Endothelial cell of hepatic sinusoid (primary cell): Measurements from ENCODE around the gene PACSIN3.
"Not testable (repeated sequence)": the region's sequence is repeated elsewhere in the genome, so short reads cannot be mapped to it uniquely, and the experiment has no call there.

Experiments
- in situ Hi-C: cut with HindIII; loops from 2 replicates; pipeline ENCODE4 v1.10.0; 2017; ENCODE audit warnings: low sequenced_read_pairs

PACSIN3 gene

GRCh38 chr11:47186076-47186699 lies at the start of gene PACSIN3:
Gene PACSIN3, minus strand, starts transcription at chr11:47186434. Its CDS starts 3,707 bp downstream, at chr11:47182727.
- in situ Hi-C loops: no loop called here

- in situ Hi-C loops: no loop called here
Observed at GRCh38 chr11:47235163-47235562, 48.9 kb upstream of the PACSIN3 start.

GRCh38 chr11:47234669-47235100 lies 48.5 kb upstream of the PACSIN3 start:
- in situ Hi-C loops: loop anchor here (5.0 kb wide), 2 partner anchors 52 to 98 kb away; no protein-coding TSS in a partner anchor

GRCh38 chr11:47233989-47234668 lies 47.9 kb upstream of the PACSIN3 start:
- in situ Hi-C loops: loop anchor here (5.0 kb wide), 2 partner anchors 52 to 98 kb away; no protein-coding TSS in a partner anchor

GRCh38 chr11:47233051-47233450 lies 46.8 kb upstream of the PACSIN3 start:
- in situ Hi-C loops: loop anchor here (5.0 kb wide), 2 partner anchors 51 to 99 kb away; no protein-coding TSS in a partner anchor

- in situ Hi-C loops: no loop called here
Observed at GRCh38 chr11:47229161-47229560, 42.9 kb upstream of the PACSIN3 start.

- in situ Hi-C loops: no loop called here
Observed at GRCh38 chr11:47225552-47226400, 39.5 kb upstream of the PACSIN3 start.

GRCh38 chr11:47222696-47223095 lies 36.5 kb upstream of the PACSIN3 start:
- in situ Hi-C loops: no loop called here

- in situ Hi-C loops: no loop called here
Observed at GRCh38 chr11:47220401-47220821, 34.2 kb upstream of the PACSIN3 start.

GRCh38 chr11:47216121-47216798 lies 30.0 kb upstream of the PACSIN3 start:
- in situ Hi-C loops: no loop called here

GRCh38 chr11:47215366-47215910 lies 29.2 kb upstream of the PACSIN3 start:
- in situ Hi-C loops: no loop called here

- in situ Hi-C loops: no loop called here
Observed at GRCh38 chr11:47213950-47214565, 27.8 kb upstream of the PACSIN3 start.

- in situ Hi-C loops: no loop called here
Observed at GRCh38 chr11:47212938-47213337, 26.7 kb upstream of the PACSIN3 start.

GRCh38 chr11:47208628-47209027 lies 22.4 kb upstream of the PACSIN3 start:
- in situ Hi-C loops: no loop called here

- in situ Hi-C loops: not testable (repeated sequence)
Observed at GRCh38 chr11:47208008-47208552, 21.8 kb upstream of the PACSIN3 start.

- in situ Hi-C loops: no loop called here
Observed at GRCh38 chr11:47207459-47207858, 21.2 kb upstream of the PACSIN3 start.

GRCh38 chr11:47206577-47206976 lies 20.3 kb upstream of the PACSIN3 start:
- in situ Hi-C loops: not testable (repeated sequence)

- in situ Hi-C loops: no loop called here
Observed at GRCh38 chr11:47204637-47204989, 18.4 kb upstream of the PACSIN3 start.

GRCh38 chr11:47202576-47202975 lies 16.3 kb upstream of the PACSIN3 start:
- in situ Hi-C loops: no loop called here

- in situ Hi-C loops: no loop called here
Observed at GRCh38 chr11:47201015-47201414, 14.8 kb upstream of the PACSIN3 start.
